Measurements from ENCODE around the gene LGALS12.
A peak's percentile ranks its signal among the peaks of the same experiment; 100 is the strongest.
"Not testable (repeated sequence)": the region's sequence is repeated elsewhere in the genome, so short reads cannot be mapped to it uniquely, and the experiment has no call there.

LGALS12 gene

GRCh38 chr11:63536669-63537292 is 30.9 kb downstream of the LGALS12 start, which contains the start of gene PLAAT4:
Gene PLAAT4 (plus strand): TSS chr11:63536808. CDS start chr11:63536869, 61 bp downstream.
- no peaks in the 10 kb centered on the region for H3K36me3 ChIP-seq (ENCODE audit: control insufficient read depth in 5 of 5, insufficient read depth in 5 of 5, low read length in 5 of 5)
- no peaks in the 10 kb centered on the region for H3K27me3 ChIP-seq (ENCODE audit: control insufficient read depth in 5 of 5, insufficient read depth in 4 of 5, low read length in 5 of 5)
- peak within 1 kb of the TSS; percentile 55 to 78 (median 72) for H3K4me3 ChIP-seq (ENCODE audit: low read depth in 1 of 5, low read length in 5 of 5)
- H3K9ac ChIP-seq (ENCODE audit: low read length in 5 of 5), result peak within 1 kb of the TSS; percentile 53 to 93 (median 77)
- no peaks in the 10 kb centered on the region for H3K9me3 ChIP-seq (ENCODE audit: control insufficient read depth in 5 of 5, low read length in 5 of 5)
- peak within 1 kb of the TSS; percentile 72 for H3K27ac ChIP-seq (ENCODE audit: low read depth, low read length)
- H3K4me1 ChIP-seq (ENCODE audit: control insufficient read depth in 5 of 5, insufficient read depth in 5 of 5, low read length in 5 of 5), result peaks cover 4 to 34% (median 26%) of the 10 kb centered on the region in 5 donors

GRCh38 chr11:63537293-63538101 is 31.6 kb downstream of the LGALS12 start:
- Histone ChIP-seq H3K4me1 (ENCODE audit: control insufficient read depth in 5 of 5, insufficient read depth in 5 of 5, low read length in 5 of 5) (peaks cover 4 to 32% (median 23%) of the 10 kb centered on the region in 5 donors), H3K9ac (ENCODE audit: low read length in 5 of 5) (peak overlapping the region; percentile 6 to 87 (median 72)), H3K36me3 (ENCODE audit: control insufficient read depth in 5 of 5, insufficient read depth in 5 of 5, low read length in 5 of 5) (no peaks in the 10 kb centered on the region), H3K27me3 (ENCODE audit: control insufficient read depth in 5 of 5, insufficient read depth in 4 of 5, low read length in 5 of 5) (no peaks in the 10 kb centered on the region), H3K27ac (ENCODE audit: low read depth, low read length) (peak overlapping the region; percentile 72), H3K4me3 (ENCODE audit: low read depth in 1 of 5, low read length in 5 of 5) (peak overlapping the region; percentile 55 to 78 (median 72)), H3K9me3 (ENCODE audit: control insufficient read depth in 5 of 5, low read length in 5 of 5) (no peaks in the 10 kb centered on the region)

GRCh38 chr11:63542506-63542905 is 36.6 kb downstream of the LGALS12 start:
- not testable (repeated sequence) for H3K27ac ChIP-seq (ENCODE audit: low read depth, low read length); H3K9me3 ChIP-seq (ENCODE audit: control insufficient read depth in 5 of 5, low read length in 5 of 5); H3K9ac ChIP-seq (ENCODE audit: low read length in 5 of 5); H3K4me3 ChIP-seq (ENCODE audit: low read depth in 1 of 5, low read length in 5 of 5); H3K27me3 ChIP-seq (ENCODE audit: control insufficient read depth in 5 of 5, insufficient read depth in 4 of 5, low read length in 5 of 5)
- H3K36me3 ChIP-seq (ENCODE audit: control insufficient read depth in 5 of 5, insufficient read depth in 5 of 5, low read length in 5 of 5), result peaks cover 0 to 27% (median 10%) of the 10 kb centered on the region in 5 donors
- peaks cover 2 to 17% (median 12%) of the 10 kb centered on the region in 5 donors for H3K4me1 ChIP-seq (ENCODE audit: control insufficient read depth in 5 of 5, insufficient read depth in 5 of 5, low read length in 5 of 5)

- Histone ChIP-seq H3K27ac (ENCODE audit: low read depth, low read length) (no peak overlapping the region), H3K9ac (ENCODE audit: low read length in 5 of 5) (no peak overlapping the region), H3K9me3 (ENCODE audit: control insufficient read depth in 5 of 5, low read length in 5 of 5) (no peaks in the 10 kb centered on the region), H3K4me3 (ENCODE audit: low read depth in 1 of 5, low read length in 5 of 5) (no peak overlapping the region), H3K27me3 (ENCODE audit: control insufficient read depth in 5 of 5, insufficient read depth in 4 of 5, low read length in 5 of 5) (no peaks in the 10 kb centered on the region), H3K4me1 (ENCODE audit: control insufficient read depth in 5 of 5, insufficient read depth in 5 of 5, low read length in 5 of 5) (peaks cover 0 to 5% (median 0%) of the 10 kb centered on the region in 5 donors), H3K36me3 (ENCODE audit: control insufficient read depth in 5 of 5, insufficient read depth in 5 of 5, low read length in 5 of 5) (peaks cover 0 to 27% (median 10%) of the 10 kb centered on the region in 5 donors)
Measured at GRCh38 chr11:63543711-63544110, 37.8 kb downstream of the LGALS12 start.

GRCh38 chr11:63547061-63547460 is 41.2 kb downstream of the LGALS12 start:
- Histone ChIP-seq H3K27me3 (ENCODE audit: control insufficient read depth in 5 of 5, insufficient read depth in 4 of 5, low read length in 5 of 5) (no peaks in the 10 kb centered on the region), H3K4me3 (ENCODE audit: low read depth in 1 of 5, low read length in 5 of 5) (no peak overlapping the region), H3K27ac (ENCODE audit: low read depth, low read length) (no peak overlapping the region), H3K4me1 (ENCODE audit: control insufficient read depth in 5 of 5, insufficient read depth in 5 of 5, low read length in 5 of 5) (peaks cover 0 to 10% (median 4%) of the 10 kb centered on the region in 5 donors), H3K9ac (ENCODE audit: low read length in 5 of 5) (no peak overlapping the region), H3K36me3 (ENCODE audit: control insufficient read depth in 5 of 5, insufficient read depth in 5 of 5, low read length in 5 of 5) (peaks cover 0 to 27% (median 10%) of the 10 kb centered on the region in 5 donors), H3K9me3 (ENCODE audit: control insufficient read depth in 5 of 5, low read length in 5 of 5) (no peaks in the 10 kb centered on the region)

GRCh38 chr11:63548178-63548577 is 42.3 kb downstream of the LGALS12 start:
- Histone ChIP-seq H3K4me1 (ENCODE audit: control insufficient read depth in 5 of 5, insufficient read depth in 5 of 5, low read length in 5 of 5) (peaks cover 0 to 15% (median 9%) of the 10 kb centered on the region in 5 donors), H3K27me3 (ENCODE audit: control insufficient read depth in 5 of 5, insufficient read depth in 4 of 5, low read length in 5 of 5) (no peaks in the 10 kb centered on the region), H3K9ac (ENCODE audit: low read length in 5 of 5) (no peak overlapping the region), H3K4me3 (ENCODE audit: low read depth in 1 of 5, low read length in 5 of 5) (no peak overlapping the region), H3K9me3 (ENCODE audit: control insufficient read depth in 5 of 5, low read length in 5 of 5) (no peaks in the 10 kb centered on the region), H3K27ac (ENCODE audit: low read depth, low read length) (no peak overlapping the region), H3K36me3 (ENCODE audit: control insufficient read depth in 5 of 5, insufficient read depth in 5 of 5, low read length in 5 of 5) (peaks cover 0 to 27% (median 10%) of the 10 kb centered on the region in 5 donors)

- Histone ChIP-seq H3K4me1 (ENCODE audit: control insufficient read depth in 5 of 5, insufficient read depth in 5 of 5, low read length in 5 of 5) (peaks cover 0 to 28% (median 20%) of the 10 kb centered on the region in 5 donors), H3K9me3 (ENCODE audit: control insufficient read depth in 5 of 5, low read length in 5 of 5) (no peaks in the 10 kb centered on the region), H3K27ac (ENCODE audit: low read depth, low read length) (no peak overlapping the region), H3K27me3 (ENCODE audit: control insufficient read depth in 5 of 5, insufficient read depth in 4 of 5, low read length in 5 of 5) (no peaks in the 10 kb centered on the region), H3K9ac (ENCODE audit: low read length in 5 of 5) (no peak overlapping the region), H3K4me3 (ENCODE audit: low read depth in 1 of 5, low read length in 5 of 5) (no peak overlapping the region), H3K36me3 (ENCODE audit: control insufficient read depth in 5 of 5, insufficient read depth in 5 of 5, low read length in 5 of 5) (peaks cover 0 to 25% (median 10%) of the 10 kb centered on the region in 5 donors)
Measured at GRCh38 chr11:63549411-63549810, 43.5 kb downstream of the LGALS12 start.

- not testable (repeated sequence) for H3K4me3 ChIP-seq (ENCODE audit: low read depth in 1 of 5, low read length in 5 of 5); H3K9ac ChIP-seq (ENCODE audit: low read length in 5 of 5); H3K27ac ChIP-seq (ENCODE audit: low read depth, low read length); H3K27me3 ChIP-seq (ENCODE audit: control insufficient read depth in 5 of 5, insufficient read depth in 4 of 5, low read length in 5 of 5); H3K9me3 ChIP-seq (ENCODE audit: control insufficient read depth in 5 of 5, low read length in 5 of 5)
- H3K4me1 ChIP-seq (ENCODE audit: control insufficient read depth in 5 of 5, insufficient read depth in 5 of 5, low read length in 5 of 5), result peaks cover 0 to 30% (median 22%) of the 10 kb centered on the region in 5 donors
- peaks cover 0 to 17% (median 6%) of the 10 kb centered on the region in 5 donors for H3K36me3 ChIP-seq (ENCODE audit: control insufficient read depth in 5 of 5, insufficient read depth in 5 of 5, low read length in 5 of 5)
Measured at GRCh38 chr11:63550156-63550700, 44.3 kb downstream of the LGALS12 start.

- Histone ChIP-seq H3K9me3 (ENCODE audit: control insufficient read depth in 5 of 5, low read length in 5 of 5) (no peaks in the 10 kb centered on the region), H3K4me1 (ENCODE audit: control insufficient read depth in 5 of 5, insufficient read depth in 5 of 5, low read length in 5 of 5) (peaks cover 0 to 39% (median 22%) of the 10 kb centered on the region in 5 donors), H3K9ac (ENCODE audit: low read length in 5 of 5) (no peak overlapping the region), H3K4me3 (ENCODE audit: low read depth in 1 of 5, low read length in 5 of 5) (no peak overlapping the region), H3K27me3 (ENCODE audit: control insufficient read depth in 5 of 5, insufficient read depth in 4 of 5, low read length in 5 of 5) (no peaks in the 10 kb centered on the region), H3K36me3 (ENCODE audit: control insufficient read depth in 5 of 5, insufficient read depth in 5 of 5, low read length in 5 of 5) (peaks cover 0 to 12% (median 5%) of the 10 kb centered on the region in 5 donors), H3K27ac (ENCODE audit: low read depth, low read length) (no peak overlapping the region)
Measured at GRCh38 chr11:63551091-63551888, 45.4 kb downstream of the LGALS12 start.
